ENCODE measurements around the gene ACTRT1.

DNA sequence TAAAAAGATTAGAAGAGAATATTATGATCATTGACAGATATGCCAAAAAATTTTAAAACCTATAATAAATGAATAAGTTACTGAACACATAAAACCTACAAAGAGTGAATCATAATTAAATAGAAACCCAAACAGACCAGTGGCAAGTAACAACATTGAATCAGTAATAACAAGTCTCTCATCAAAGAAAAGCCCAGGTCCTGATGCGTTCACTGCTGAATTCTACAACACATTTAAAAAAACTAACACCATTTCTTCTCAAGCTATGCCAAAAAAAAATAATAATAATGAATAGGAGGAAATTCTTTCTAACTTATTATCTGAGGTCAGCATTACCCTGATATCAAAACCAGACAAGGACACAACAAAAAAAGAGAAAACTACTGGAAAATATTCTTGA lies 30.6 kb downstream of the ACTRT1 start:
- TF ChIP-seq, protein P1, sequence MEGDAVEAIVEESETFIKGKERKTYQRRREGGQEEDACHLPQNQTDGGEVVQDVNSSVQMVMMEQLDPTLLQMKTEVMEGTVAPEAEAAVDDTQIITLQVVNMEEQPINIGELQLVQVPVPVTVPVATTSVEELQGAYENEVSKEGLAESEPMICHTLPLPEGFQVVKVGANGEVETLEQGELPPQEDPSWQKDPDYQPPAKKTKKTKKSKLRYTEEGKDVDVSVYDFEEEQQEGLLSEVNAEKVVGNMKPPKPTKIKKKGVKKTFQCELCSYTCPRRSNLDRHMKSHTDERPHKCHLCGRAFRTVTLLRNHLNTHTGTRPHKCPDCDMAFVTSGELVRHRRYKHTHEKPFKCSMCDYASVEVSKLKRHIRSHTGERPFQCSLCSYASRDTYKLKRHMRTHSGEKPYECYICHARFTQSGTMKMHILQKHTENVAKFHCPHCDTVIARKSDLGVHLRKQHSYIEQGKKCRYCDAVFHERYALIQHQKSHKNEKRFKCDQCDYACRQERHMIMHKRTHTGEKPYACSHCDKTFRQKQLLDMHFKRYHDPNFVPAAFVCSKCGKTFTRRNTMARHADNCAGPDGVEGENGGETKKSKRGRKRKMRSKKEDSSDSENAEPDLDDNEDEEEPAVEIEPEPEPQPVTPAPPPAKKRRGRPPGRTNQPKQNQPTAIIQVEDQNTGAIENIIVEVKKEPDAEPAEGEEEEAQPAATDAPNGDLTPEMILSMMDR (IDR thresholded peaks at IDR 0.05) = no peak
- TF ChIP-seq POLR2A (IDR thresholded peaks at IDR 0.05) = no peak

Measured in uterus (tissue), 2 donors.